Spinal cord (tissue), 10 donors: ENCODE data around the gene SLC50A1. TPM values are rescaled to one million over a fixed set of nuclear protein-coding genes. Genes with fewer than 3 reads are reported as not detected.
"Not testable (repeated sequence)": the region's sequence is repeated elsewhere in the genome, so short reads cannot be mapped to it uniquely, and the experiment has no call there.

Experiments
- DNase-seq, 6 donors: peaks; one replicate each; pipeline versions ENCODE4 v3.0.0 to v3.0.0-alpha.2; 2013 to 2015; ENCODE audit warnings: low spot score in 6 of 6, low read depth in 4 of 6
- H3K27ac ChIP-seq: one replicate; pipeline ENCODE4 v1.5.1; 2013; ENCODE audit warnings: low read depth, low read length, control low read depth
- H3K27me3 ChIP-seq: one replicate; pipeline ENCODE4 v1.6.1; 2013; ENCODE audit warnings: low read length; ENCODE audit not compliant: control insufficient read depth, insufficient read depth
- H3K36me3 ChIP-seq: one replicate; pipeline ENCODE4 v1.6.1; 2013; ENCODE audit warnings: low read length; ENCODE audit not compliant: control insufficient read depth, insufficient read depth
- H3K4me1 ChIP-seq: one replicate; pipeline ENCODE4 v1.6.1; 2013; ENCODE audit warnings: low read length; ENCODE audit not compliant: control insufficient read depth, insufficient read depth
- H3K4me3 ChIP-seq: one replicate; pipeline ENCODE4 v1.5.1; 2013; ENCODE audit warnings: low read depth, low read length, control low read depth
- H3K9me3 ChIP-seq: one replicate; pipeline ENCODE4 v1.6.1; 2013; ENCODE audit warnings: low read length; ENCODE audit not compliant: control insufficient read depth, insufficient read depth
- WGBS: methylation state at CpG from one replicate; pipeline ENCODE4 v1.1.5; 2013; ENCODE audit warnings: missing lambda C conversion rate; ENCODE audit not compliant: insufficient coverage; 5-methylcytosine and 5-hydroxymethylcytosine counted together
- polyA plus RNA-seq, 2 donors: library from polyadenylated mRNA; unstranded; fragments of 120-200 nt; gene quantifications; one replicate each; pipeline ENCODE4 v1.2.1, GENCODE V29; 2013; ENCODE audit not compliant: insufficient read length in 2 of 2
- total RNA-seq, 2 donors: library from RNA; depleted of rRNA in 1 of 2; stranded (reverse); fragments of 120-200 nt in 1 of 2; fragments of >200 nt in 1 of 2; gene quantifications; one replicate each; pipeline versions ENCODE4 v1.2.3 to v1.2.4, GENCODE V29; 2013 to 2014
- donor health status: healthy.

The SLC50A1 gene
- total and polyA plus RNA-seq, 4 donors: 12.1 to 35.8 (median 22.6) TPM

DNA sequence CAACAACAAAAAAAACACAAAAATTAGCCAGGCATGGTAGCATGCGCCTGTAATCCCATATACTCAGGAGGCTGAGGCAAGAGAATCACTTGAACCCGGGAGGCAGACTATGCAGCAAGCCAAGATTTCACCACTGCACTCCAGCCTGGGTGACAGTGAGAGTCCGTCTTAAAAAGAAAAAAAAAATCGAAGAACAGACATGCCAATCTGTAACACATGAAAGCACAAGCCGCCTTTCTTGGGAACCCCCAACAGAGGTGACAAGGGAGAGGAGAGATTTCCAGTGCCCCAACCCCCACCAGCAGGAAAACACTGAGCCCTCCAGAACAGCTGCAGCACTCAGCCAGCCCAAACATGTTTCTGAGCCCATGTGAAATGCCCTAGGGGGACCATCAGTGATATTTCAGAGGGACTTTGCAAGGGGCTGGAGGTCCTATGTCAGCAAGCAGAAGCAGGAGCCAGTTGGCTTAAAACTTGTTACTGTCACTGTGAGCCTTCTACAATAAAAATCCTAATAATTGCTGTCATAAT, 22.1 kb upstream of the SLC50A1 start:
- no peaks in the 10 kb centered on the region for H3K36me3 ChIP-seq
- H3K27me3 ChIP-seq: no peaks in the 10 kb centered on the region
- no peak for DNase-seq
- WGBS: no CpG with 5 or more reads among the region's 5 CpGs
- no peaks in the 10 kb centered on the region for H3K9me3 ChIP-seq
- no peak overlapping the region for H3K27ac ChIP-seq
- H3K4me3 ChIP-seq: no peak overlapping the region
- no peaks in the 10 kb centered on the region for H3K4me1 ChIP-seq

DNA sequence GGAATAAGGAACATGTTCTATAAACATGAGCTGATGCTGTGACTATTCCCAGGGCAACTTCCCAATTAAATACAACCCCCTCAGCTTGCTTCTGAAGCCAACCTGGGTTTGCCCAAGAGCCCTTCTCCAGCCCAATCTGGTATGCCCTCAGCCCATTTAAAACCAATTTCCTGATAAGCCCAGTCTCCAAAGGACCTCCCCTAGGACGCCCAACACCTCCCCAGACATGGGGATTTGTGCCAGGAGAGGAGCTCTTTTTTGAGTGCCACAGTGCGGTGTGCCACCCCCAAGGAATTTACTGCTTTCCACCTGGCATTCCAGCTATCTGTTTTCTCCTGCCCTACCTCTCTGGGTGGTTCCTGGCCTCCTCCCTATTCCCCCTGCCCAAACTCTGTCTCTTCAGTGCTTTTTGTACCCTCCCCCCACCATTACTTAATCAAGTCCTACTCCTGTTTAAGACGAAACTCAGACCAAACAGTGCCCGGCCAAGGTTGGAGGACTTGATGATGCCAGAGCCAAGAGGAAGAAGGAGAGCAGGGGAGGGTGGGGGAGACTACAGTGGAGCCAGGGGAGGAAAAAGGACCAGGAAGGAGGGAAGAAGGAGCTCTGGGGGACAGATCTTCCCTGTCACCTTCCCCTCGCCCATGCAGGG, 19.4 kb upstream of the SLC50A1 start:
- Histone ChIP-seq H3K36me3 (no peaks in the 10 kb centered on the region), H3K27ac (no peak overlapping the region), H3K4me1 (no peaks in the 10 kb centered on the region), H3K9me3 (no peaks in the 10 kb centered on the region), H3K4me3 (no peak overlapping the region), H3K27me3 (peaks cover 5% of the 10 kb centered on the region)
- 70% methylated on average over 5 of the region's 5 CpGs for WGBS
- DNase-seq: no peak

DNA sequence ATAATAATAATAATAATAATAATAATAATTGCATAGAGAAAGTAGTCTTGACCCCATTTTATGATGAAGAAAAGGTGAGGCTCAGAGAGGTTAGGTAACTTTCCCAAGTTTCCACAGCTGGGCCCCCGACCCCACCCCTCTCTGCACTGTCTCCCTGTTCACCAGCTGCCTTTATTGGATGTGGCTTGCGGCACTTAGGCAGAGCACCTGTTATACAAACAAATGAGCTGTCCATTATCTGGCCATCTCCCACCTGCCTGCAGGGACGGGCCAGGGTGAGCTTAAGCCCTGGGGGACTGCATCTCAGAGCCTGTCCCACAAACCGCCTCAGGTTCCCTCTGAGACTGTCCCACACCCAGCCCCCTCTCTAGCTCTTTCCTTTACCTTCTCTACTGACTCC, 18.0 kb upstream of the SLC50A1 start:
- Histone ChIP-seq H3K27me3 (peaks cover 6% of the 10 kb centered on the region), H3K27ac (no peak overlapping the region)
- 65% methylated on average over 4 of the region's 4 CpGs for WGBS

DNA sequence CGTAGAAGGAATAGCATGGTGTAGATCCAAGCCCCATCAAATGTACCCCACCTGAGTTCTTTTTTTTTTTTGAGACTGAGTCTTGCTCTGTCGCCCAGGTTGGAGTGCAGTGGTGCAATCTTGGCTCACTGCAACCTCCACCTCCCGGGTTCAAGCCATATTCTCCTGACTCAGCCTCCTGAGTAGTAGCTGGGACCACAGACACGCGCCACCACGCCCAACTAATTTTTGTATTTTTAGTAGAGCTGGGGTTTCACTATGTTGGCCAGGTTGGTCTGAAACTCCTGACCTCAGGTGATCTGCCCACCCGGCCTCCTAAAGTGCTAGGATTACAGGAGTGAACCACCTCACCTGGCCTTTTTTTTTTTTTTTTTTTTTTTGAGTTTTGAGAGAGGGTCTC, 17.6 kb upstream of the SLC50A1 start:
- H3K4me1 ChIP-seq, H3K9me3 ChIP-seq, DNase-seq, H3K27me3 ChIP-seq, H3K36me3 ChIP-seq, H3K27ac ChIP-seq, H3K4me3 ChIP-seq: not testable (repeated sequence)
- 95% methylated on average over 4 of the region's 7 CpGs for WGBS

More for the DNA sequence above, 18.0 kb upstream of the SLC50A1 start:
- H3K36me3 ChIP-seq: no peaks in the 10 kb centered on the region
- no peaks in the 10 kb centered on the region for H3K4me1 ChIP-seq
- H3K4me3 ChIP-seq: no peak overlapping the region
- no peaks in the 10 kb centered on the region for H3K9me3 ChIP-seq
- no peak for DNase-seq

DNA sequence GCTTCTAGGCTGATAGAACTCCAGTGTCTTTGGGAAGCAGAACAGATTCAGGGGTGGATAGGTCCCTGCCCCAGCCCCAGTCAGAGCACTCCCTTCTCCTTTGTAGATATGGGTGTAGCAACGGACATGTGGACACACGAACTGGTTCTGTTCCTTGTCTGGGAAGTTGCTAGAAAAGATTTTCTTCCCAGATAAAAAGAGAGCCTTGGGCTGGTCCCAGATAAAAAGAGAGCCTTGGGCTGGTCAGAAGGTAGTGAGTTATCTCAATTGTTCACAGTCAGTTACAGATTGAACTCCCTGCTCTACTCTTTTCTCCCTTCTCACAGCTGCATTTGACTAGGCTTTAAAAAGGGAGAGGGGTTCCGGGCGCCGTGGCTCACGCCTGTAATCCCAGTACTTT, 15.4 kb upstream of the SLC50A1 start:
- Histone ChIP-seq H3K4me1 (peaks cover 9% of the 10 kb centered on the region), H3K9me3 (no peaks in the 10 kb centered on the region), H3K36me3 (no peaks in the 10 kb centered on the region), H3K27ac (no peak overlapping the region), H3K27me3 (peaks cover 18% of the 10 kb centered on the region), H3K4me3 (no peak overlapping the region)
- WGBS: 50% methylated on average over 5 of the region's 6 CpGs
- DNase-seq: no peak

DNA sequence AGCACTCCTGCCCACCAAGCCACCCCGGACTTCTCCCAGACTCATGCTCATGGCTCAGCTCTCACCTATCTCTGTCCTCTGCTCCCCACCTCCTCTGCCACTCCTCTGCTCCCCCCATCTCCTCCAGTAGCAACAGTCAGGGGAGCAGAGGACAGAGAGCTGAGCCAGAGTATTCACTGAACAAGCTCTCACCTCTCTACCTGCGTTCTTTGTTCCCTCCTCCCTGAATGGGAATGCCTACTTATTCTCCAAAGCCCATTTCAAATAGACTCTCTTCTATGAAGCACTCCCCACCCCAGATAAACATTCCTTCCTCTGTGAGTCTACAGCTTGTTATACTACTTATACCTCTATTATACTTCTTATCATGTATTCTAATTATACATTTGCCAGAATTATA, 14.4 kb upstream of the SLC50A1 start:
- H3K4me3 ChIP-seq: no peak overlapping the region
- DNase-seq: no peak
- H3K9me3 ChIP-seq: no peaks in the 10 kb centered on the region
- no peak overlapping the region for H3K27ac ChIP-seq
- peaks cover 28% of the 10 kb centered on the region for H3K27me3 ChIP-seq
- H3K4me1 ChIP-seq: peaks cover 19% of the 10 kb centered on the region
- H3K36me3 ChIP-seq: no peaks in the 10 kb centered on the region
- WGBS: 91% methylated on average over 2 of the region's 2 CpGs

DNA sequence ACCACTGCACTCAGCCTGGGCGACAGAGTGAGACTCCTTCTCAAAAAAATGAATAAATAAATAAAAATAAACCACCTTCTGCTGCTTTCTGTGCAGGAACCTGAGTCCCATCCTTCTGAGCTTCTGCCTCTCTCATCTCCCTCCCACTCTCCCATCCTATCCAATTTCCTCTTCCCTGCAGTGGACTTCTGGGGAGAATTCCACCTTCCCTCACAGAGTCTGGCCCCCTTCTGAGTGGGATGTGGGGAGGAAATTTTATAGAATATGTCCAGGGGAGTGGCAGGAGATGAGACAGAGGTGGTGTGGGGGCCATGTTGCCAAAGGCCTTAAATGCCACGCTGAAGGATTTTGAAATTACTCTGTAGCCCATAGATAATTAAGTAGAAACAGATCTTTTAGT, 13.3 kb upstream of the SLC50A1 start:
- no peak for DNase-seq
- no CpG with 5 or more reads among the region's 2 CpGs for WGBS
- peaks cover 38% of the 10 kb centered on the region for H3K27me3 ChIP-seq
- no peaks in the 10 kb centered on the region for H3K36me3 ChIP-seq
- peaks cover 30% of the 10 kb centered on the region for H3K4me1 ChIP-seq
- H3K4me3 ChIP-seq: no peak overlapping the region
- H3K9me3 ChIP-seq: no peaks in the 10 kb centered on the region
- H3K27ac ChIP-seq: no peak overlapping the region

DNA sequence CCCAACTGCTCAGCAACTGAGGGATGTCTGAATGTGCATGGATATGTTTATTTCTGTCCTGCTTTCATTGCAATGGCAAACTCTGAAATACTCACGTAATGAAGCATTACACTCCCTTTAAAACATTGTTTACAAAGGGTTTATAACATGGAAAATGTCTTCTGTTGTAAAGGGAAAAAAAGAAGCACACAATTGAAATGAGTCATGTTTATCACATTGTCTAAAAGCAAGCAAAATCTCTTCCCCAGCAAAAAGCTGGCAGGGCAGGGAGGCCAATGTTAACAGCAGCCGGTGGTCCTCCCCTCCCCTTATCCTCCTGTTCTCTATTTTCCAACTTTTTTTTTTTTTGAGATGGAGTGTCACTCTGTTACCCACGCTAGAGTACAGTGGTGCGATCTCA, 11.9 kb upstream of the SLC50A1 start:
- peaks cover 42% of the 10 kb centered on the region for H3K4me1 ChIP-seq
- H3K9me3 ChIP-seq: no peaks in the 10 kb centered on the region
- H3K27me3 ChIP-seq: peaks cover 52% of the 10 kb centered on the region
- no peaks in the 10 kb centered on the region for H3K36me3 ChIP-seq
- no peak overlapping the region for H3K4me3 ChIP-seq
- 90% methylated on average over 2 of the region's 4 CpGs for WGBS
- DNase-seq: no peak
- no peak overlapping the region for H3K27ac ChIP-seq

DNA sequence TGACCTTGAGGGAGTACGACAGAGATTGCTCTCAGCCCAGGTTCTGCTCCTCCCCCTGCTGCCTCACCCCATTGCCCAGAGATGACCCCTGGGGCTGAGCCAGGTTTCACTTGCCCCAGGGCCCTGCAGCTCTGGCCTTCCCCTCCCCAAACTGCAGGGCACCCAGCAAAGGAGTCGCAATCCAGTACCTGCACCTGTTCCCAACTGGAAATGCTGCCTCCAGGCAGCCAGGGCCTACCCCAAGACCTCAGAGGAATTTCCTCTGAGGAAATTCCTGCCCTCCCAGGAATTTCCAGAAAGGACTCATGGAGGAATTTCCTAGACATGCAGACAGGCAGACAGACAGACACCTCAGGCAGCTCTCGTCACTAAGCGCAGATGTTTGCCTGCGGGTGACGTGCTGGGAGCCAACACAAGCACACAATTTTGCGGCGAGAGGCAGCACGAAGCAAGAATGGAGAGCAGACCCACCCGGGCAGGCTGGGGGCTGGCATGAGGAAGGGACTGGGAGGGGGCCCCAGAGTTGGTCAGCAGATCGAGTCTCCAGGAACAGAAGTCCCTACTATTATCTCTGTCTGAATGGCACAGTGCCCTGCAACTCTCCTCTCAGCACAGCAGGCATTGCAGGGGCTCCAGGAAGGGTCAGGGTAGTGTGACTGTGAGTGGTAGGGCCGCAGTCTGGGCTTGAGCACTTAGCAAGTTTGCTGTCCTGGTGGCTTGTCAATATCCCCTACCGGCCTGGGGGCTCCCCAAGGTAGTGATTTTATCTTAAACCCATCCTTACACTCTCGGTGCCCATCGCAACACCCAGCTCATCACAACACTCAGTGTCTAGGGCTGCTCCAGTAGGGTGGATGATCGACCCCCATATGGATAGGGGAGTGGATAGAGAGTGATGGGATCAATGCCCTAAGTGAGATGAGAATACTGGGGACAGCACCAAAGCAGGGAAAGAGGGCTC, 10.9 kb upstream of the SLC50A1 start:
- 47% methylated on average over 12 of the region's 16 CpGs for WGBS

More for the DNA sequence above, 10.9 kb upstream of the SLC50A1 start:
- Histone ChIP-seq H3K9me3 (no peaks in the 10 kb centered on the region), H3K27me3 (peaks cover 62% of the 10 kb centered on the region), H3K36me3 (no peaks in the 10 kb centered on the region), H3K4me3 (no peak overlapping the region), H3K4me1 (peaks cover 52% of the 10 kb centered on the region), H3K27ac (no peak overlapping the region)
- peak in 1 of 6 donors; percentile 27 for DNase-seq
